NCI-H1694 (cell line): ENCODE results near the gene CLPTM1L.
"Not testable (repeated sequence)": the region's sequence is repeated elsewhere in the genome, so short reads cannot be mapped to it uniquely, and the experiment has no call there.

ENCODE experiments used
- DNase-seq: peaks from one replicate; lab custom pipeline; 2025; lab: John Stamatoyannopoulos, UW

CLPTM1L gene

GRCh38 chr5:1326532-1326875 is 18.4 kb downstream of the CLPTM1L start:
- DNase-seq = not testable (repeated sequence)

DNA sequence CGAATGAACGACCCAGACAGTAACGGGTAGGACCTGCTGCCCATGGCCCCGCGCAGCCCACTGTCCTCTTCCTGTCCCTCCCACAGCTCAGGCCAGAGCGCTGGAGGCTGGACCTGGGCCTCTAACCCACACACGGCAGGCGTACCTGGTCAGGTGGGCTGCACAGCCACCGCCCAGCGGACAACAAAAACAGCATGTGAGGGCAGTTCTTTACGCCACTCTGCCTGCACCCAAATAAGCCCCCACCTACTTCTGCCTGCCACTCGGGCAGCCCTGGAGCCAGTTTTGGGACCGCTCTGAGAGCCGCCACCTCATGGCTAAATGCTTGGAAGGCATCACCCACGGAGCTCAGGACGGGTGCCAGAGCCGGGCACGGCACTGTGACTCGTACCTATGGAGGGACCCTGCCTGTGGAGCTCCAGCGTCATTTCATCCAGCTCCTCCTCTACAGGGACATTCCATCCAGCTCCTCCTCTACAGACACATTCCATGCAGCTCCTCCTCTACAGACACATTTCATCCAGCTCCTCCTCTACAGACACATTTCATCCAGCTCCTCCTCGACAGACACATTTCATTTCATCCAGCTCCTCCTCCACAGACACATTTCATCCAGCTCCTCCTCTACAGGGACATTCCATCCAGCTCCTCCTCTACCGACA is 18.9 kb downstream of the CLPTM1L start:
- no peak for DNase-seq

- DNase-seq = no peak
Observed at GRCh38 chr5:1325191-1325741, 19.6 kb downstream of the CLPTM1L start.

GRCh38 chr5:1324719-1325190 is 20.1 kb downstream of the CLPTM1L start:
- DNase-seq = peak; percentile 6

GRCh38 chr5:1324301-1324700 is 20.6 kb downstream of the CLPTM1L start:
- no peak for DNase-seq

DNA sequence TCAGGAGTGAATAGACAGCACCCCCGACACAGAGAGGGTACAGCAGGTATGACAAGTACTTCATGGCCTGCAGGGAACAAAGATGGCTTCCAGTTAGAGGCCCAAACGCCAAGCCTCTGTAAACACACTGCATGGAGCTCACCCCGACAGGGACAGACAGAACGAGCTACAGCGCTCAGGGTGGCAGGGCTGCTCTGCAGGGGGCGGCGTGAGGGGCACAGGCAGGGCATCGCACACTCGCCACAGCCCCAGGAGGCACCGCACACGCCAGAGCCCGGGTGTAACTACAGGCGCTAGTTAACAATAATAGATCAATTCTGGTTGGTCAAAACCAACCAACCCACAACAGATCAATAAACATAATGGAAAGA is 21.1 kb downstream of the CLPTM1L start:
- no peak for DNase-seq

DNA sequence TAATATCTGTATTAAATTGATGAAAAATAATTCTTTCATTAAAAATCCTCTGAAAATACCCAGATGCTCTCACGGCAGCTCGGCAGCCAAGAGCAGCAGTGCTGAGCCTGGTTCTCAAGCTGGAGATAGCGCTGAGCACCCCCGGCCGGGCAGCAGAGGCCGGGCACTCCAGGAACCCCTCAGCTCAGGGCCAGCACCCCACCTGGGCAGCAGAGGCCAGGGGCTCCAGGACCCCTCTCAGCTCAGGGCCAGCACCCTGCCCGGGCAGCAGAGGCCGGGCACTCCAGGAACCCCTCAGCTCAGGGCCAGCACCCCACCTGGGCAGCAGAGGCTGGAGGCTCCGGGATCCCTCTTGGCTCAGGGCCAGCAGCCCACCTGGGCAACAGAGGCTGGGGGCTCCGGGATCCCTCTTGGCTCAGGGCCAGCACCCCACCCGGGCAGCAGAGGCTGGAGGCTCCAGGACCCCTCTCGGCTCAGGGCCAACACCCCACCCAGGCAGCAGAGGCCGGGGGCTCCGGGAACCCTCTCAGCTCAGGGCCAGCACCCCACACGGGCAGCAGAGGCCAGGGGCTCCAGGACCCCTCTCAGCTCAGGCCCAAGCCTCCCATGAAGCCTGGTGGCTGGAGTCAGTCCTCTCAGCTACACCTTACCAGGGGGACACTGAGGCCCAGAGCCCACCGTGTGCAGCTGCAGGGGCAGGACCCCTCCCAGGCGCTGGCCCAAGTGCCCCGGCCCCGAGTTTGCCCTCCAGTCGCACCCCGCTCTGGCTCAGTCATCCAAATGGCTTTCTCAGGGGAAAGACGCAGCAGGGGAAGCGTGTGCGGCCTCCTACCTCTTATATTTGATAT is 21.7 kb downstream of the CLPTM1L start:
- no peak for DNase-seq

- DNase-seq = no peak
Observed at GRCh38 chr5:1322036-1322900, 22.6 kb downstream of the CLPTM1L start.

GRCh38 chr5:1321576-1321975 is 23.3 kb downstream of the CLPTM1L start:
- no peak for DNase-seq

- DNase-seq = no peak
Observed at GRCh38 chr5:1320436-1321344, 24.2 kb downstream of the CLPTM1L start.

GRCh38 chr5:1319436-1320256 is 25.3 kb downstream of the CLPTM1L start:
- no peak for DNase-seq

DNA sequence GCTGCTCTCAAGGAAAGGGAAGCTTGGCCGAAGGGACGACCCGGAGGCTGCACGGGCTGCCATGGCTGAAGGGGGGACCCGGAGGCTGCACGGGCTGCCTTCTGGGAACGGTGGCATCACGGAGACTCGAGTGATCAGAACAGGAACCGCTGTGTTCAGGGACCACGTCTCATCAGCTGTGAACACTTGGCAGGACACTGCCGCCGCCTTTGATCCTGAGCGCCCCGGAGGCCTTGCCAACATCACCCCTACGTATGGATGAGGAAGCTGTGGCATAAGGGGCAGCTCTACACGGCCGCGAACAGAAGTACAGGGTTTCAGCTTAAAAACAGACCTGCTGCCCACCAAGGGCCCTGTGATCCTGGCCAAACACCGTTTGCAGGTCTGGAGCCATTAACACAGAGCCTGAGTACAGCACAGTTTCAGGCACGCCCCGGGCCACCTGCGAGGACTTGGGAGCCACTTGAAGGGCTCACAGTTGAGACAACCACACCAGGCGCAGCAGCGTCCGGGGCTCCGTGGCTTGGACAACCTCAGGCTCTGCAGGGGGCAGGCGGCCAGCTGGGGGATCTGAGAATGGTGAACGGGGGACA is 26.1 kb downstream of the CLPTM1L start:
- no peak for DNase-seq

DNA sequence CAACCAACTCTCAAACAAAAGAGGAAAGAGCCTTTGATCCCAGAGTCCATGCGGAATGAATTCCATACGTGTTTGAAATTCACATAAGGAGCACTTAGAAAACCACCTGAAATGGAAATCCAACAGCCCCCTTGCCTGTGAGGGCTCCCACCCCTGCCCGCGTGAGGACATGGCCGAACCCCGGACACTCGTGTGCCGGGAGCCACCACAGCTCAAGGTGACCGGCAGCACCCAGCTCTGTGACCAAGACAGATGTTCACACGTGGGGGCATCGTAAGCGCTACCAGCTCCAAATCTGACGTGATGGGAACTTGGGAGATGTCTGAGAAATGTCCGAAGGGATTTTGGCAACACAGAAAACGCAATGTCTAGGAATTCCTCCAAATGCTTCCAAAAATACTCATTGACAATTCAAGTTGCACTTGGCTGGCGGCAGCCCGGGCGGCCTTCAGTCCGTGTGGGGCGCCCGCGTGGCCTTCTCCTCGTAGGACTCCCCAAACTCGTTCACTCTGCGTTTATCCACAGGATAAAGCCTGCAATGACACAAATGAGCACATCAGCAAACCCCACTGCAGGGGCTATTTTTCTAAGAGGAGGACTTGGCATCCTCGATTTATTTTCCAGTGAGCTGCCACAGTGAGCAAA is 26.9 kb downstream of the CLPTM1L start:
- no peak for DNase-seq

- no peak for DNase-seq
Observed at GRCh38 chr5:1316588-1317340, 28.1 kb downstream of the CLPTM1L start.

- no peak for DNase-seq
Observed at GRCh38 chr5:1315709-1316587, 29.0 kb downstream of the CLPTM1L start.

DNA sequence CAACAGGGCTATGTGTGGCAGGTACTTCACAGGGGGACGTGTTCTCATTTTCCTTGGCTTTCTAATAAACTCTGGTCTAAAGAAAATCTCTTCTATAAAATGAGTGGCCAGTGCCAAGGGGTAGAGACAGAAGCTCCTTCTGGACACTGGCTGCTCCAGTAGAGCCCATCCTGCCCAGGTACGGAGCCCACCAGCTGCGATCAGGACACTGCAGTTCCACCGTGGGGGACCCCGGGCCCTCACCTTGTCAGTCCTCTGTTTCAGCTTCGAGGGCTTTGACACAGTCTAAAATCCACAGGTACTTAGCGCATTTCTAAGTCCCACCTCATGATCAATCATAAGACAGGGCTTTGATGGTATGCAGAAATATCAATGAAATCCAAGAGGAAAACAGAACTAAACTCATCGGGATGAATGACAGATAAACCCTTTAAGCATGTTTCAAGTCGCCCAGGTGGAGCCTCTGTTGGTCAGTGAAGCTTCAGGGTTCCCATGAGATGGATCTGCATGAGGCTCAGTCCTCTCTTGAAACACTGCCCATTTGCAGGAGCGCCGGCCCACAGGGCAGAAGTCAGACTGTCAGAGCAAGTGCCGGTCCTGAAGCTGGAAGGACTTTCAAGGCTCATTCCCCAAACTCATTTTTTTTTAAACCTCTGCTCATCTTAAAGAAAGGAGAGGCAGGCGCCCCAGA is 29.7 kb downstream of the CLPTM1L start:
- DNase-seq = no peak

DNA sequence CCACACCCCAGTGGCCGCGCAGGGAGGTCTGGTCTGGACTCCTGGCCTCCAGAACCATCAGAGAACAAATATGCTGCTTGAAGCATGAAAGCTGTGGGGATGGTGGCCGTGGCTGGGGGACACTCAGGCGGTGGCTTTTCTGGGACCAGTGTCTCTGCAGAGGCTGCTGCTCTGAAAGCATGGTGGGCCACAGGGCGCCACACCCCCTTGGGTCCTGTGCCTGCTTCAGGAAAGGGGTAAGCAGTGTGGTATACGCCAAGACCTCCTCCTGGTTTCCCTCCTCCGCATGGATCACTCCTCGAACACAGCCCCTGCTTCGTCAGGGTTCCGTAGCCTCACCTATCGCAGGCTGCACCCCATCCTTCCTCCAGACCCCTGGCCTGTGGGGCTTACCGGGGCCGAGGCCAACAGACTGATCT is 30.3 kb downstream of the CLPTM1L start:
- DNase-seq = no peak
